Caco-2 (cell line): Measurements from ENCODE around the gene EIF4G2. TPM values are rescaled to one million over a fixed set of nuclear protein-coding genes. Genes with fewer than 3 reads are reported as not detected.
"Not testable (repeated sequence)": the region's sequence is repeated elsewhere in the genome, so short reads cannot be mapped to it uniquely, and the experiment has no call there.

Source experiments
- BruUV-seq: library from RNA; stranded (reverse); fragments of 400-500 nt; replicated peaks from 2 replicates; lab custom pipeline; 2021; lab: Mats Ljungman, UMichigan
- CTCF ChIA-PET: fragments of 300-600 bp; sonication (Branson Sonifier 250); formaldehyde crosslinking; loops from one replicate; lab custom pipeline; 2022; ENCODE audit warnings: antibody characterized with exemption; lab: Charles Lee
- POLR2A ChIA-PET: fragments of 300-600 bp; sonication (Branson Sonifier 250); formaldehyde crosslinking; loops from one replicate; lab custom pipeline; 2022; ENCODE audit warnings: antibody characterized with exemption; lab: Charles Lee
- DNase-seq, 2 experiments: peaks; one replicate each; pipeline versions ENCODE4 v3.0.0 to v3.0.0-alpha.2; 2020 to 2022
- H3K27me3 ChIP-seq: replicated peaks from 2 replicates; pipeline ENCODE4 v1.6.0; 2011; ENCODE audit warnings: low read length; ENCODE audit not compliant: control insufficient read depth, insufficient read depth
- H3K36me3 ChIP-seq: 2 replicates; pipeline ENCODE4 v1.5.1; 2011; ENCODE audit warnings: low read length; ENCODE audit not compliant: control insufficient read depth, insufficient read depth
- H3K4me1 ChIP-seq: fragments of 250-450 bp; sonication (Bioruptor Pico); 2 replicates; pipeline ENCODE4 v1.5.1; 2020; ENCODE audit warnings: mild to moderate bottlenecking
- H3K4me3 ChIP-seq: 2 replicates; pipeline ENCODE4 v1.5.1; 2011; ENCODE audit warnings: low read depth, mild to moderate bottlenecking, control low read depth, low read length
- H3K9me3 ChIP-seq: fragments of 250-450 bp; sonication (Bioruptor Pico); 2 replicates; pipeline ENCODE4 v1.5.1; 2020; ENCODE audit warnings: mild to moderate bottlenecking, moderate library complexity
- H3K27ac Mint-ChIP-seq: one replicate; pipeline ENCODE4 v1.8.0; 2022; ENCODE audit warnings: mixed read lengths; ENCODE audit not compliant: unreplicated experiment
- H3K27me3 Mint-ChIP-seq: one replicate; pipeline ENCODE4 v1.8.0; 2022; ENCODE audit warnings: mixed read lengths; ENCODE audit not compliant: insufficient read depth, unreplicated experiment
- H3K36me3 Mint-ChIP-seq: one replicate; pipeline ENCODE4 v1.8.0; 2022; ENCODE audit warnings: mild to moderate bottlenecking, mixed read lengths; ENCODE audit not compliant: insufficient read depth, unreplicated experiment
- H3K4me1 Mint-ChIP-seq: one replicate; pipeline ENCODE4 v1.8.0; 2022; ENCODE audit warnings: low read depth, mixed read lengths; ENCODE audit not compliant: unreplicated experiment
- H3K4me3 Mint-ChIP-seq: one replicate; pipeline ENCODE4 v1.8.0; 2022; ENCODE audit warnings: mild to moderate bottlenecking, moderate library complexity, mixed read lengths; ENCODE audit not compliant: unreplicated experiment
- H3K9me3 Mint-ChIP-seq: one replicate; pipeline ENCODE4 v1.8.0; 2022; ENCODE audit warnings: mixed read lengths; ENCODE audit not compliant: unreplicated experiment
- CTCF ChIP-seq, 2 experiments: fragments of 200-600 bp in 1 of 2; IDR thresholded peaks; 1 replicate in 1 of 2; 2 replicates in 1 of 2; pipeline versions ENCODE4 v1.5.1 to v1.8.0; 2011 to 2022; ENCODE audit warnings: antibody characterized with exemption in 1 of 2, control low read depth in 1 of 2, inconsistent platforms in 1 of 2, low read depth in 1 of 2, low read length in 1 of 2, mild to moderate bottlenecking in 1 of 2, moderate library complexity in 1 of 2; ENCODE audit not compliant: insufficient read depth in 1 of 2, severe bottlenecking in 1 of 2, unreplicated experiment in 1 of 2
- intact Hi-C: fragments of 100-400 bp; cut with micrococcal nuclease; formaldehyde crosslinking; loops from one replicate; pipeline ENCODE4 v1.10.0; 2022; ENCODE audit not compliant: unreplicated experiment
- total RNA-seq: library from RNA; stranded (reverse); gene quantifications from 2 replicates; pipeline ENCODE4 v1.2.3, GENCODE V29; 2022

EIF4G2 gene
- total RNA-seq, 1 experiment from 2014 or later, result 1,287 TPM

DNA sequence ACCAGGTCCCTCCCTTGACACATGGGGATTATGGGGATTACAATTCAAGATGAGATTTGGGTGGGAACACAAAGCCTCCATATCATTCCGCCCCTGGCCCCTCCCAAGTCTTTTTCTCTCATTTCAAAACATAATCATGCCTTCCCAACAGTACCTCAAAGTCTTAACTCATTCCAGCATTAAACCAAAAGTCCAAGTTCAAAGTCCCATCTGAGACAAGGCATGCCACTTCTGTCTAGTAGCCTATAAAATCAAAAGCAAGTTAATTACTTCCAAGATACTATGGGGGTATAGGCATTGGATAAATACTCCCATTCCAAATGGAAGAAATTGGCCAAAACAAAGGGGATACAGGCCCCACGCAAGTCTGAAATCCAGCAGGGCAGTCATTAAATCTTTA, 19.7 kb upstream of the EIF4G2 start:
- Mint-ChIP-seq H3K27ac (no peak overlapping the region), H3K4me3 (no peak overlapping the region), H3K9me3 (no peaks in the 10 kb centered on the region), H3K27me3 (no peaks in the 10 kb centered on the region), H3K4me1 (peaks cover 6% of the 10 kb centered on the region), H3K36me3 (no peaks in the 10 kb centered on the region)
- H3K4me3 ChIP-seq, result no peak overlapping the region
- intact Hi-C loops, result no loop called here
- ChIA-PET CTCF (no interaction called here), POLR2A (interaction anchor here (1.5 kb wide), 1 partner anchor 19 kb away, joined by 8 read pairs; the partner anchor contains the start of gene EIF4G2)
- no peaks in the 10 kb centered on the region for H3K36me3 ChIP-seq
- no peak for TF ChIP-seq CTCF (IDR thresholded peaks at IDR 0.05; ENCODE audit: insufficient read depth in 1 of 2, low read depth in 1 of 2, low read length in 1 of 2, severe bottlenecking in 1 of 2, unreplicated experiment in 1 of 2)
- H3K27me3 ChIP-seq, result no peaks in the 10 kb centered on the region
- peaks cover 13% of the 10 kb centered on the region for H3K9me3 ChIP-seq
- no TSS peak for BruUV-seq
- DNase-seq, result no peak
- H3K4me1 ChIP-seq, result no peaks in the 10 kb centered on the region

DNA sequence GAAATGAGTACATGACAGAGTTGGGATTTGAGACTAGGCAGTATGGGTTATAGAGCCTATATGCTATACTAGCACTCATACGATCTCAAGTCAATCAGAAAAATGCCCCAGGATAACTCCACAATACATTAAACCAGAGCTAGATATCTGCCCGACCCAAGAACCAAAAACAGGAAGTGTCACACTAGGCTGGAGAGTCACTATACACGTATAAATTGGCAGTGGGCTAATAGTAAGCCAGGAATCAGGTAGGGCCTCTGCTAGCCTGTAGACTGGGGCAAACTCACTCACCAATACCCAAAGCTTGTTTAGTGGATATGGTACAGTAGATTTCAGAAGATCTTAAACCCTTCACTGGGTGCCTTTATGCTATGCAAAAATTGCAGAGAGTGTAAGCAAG, 16.2 kb upstream of the EIF4G2 start:
- peaks cover 9% of the 10 kb centered on the region for H3K9me3 ChIP-seq
- no peak overlapping the region for H3K4me3 Mint-ChIP-seq
- no peaks in the 10 kb centered on the region for H3K36me3 Mint-ChIP-seq
- intact Hi-C loops, result no loop called here
- H3K36me3 ChIP-seq, result no peaks in the 10 kb centered on the region
- BruUV-seq, result no TSS peak
- no peaks in the 10 kb centered on the region for H3K4me1 ChIP-seq
- H3K27me3 ChIP-seq, result no peaks in the 10 kb centered on the region
- H3K27me3 Mint-ChIP-seq, result no peaks in the 10 kb centered on the region
- H3K4me3 ChIP-seq, result no peak overlapping the region
- no peaks in the 10 kb centered on the region for H3K9me3 Mint-ChIP-seq
- TF ChIP-seq CTCF (IDR thresholded peaks at IDR 0.05; ENCODE audit: insufficient read depth in 1 of 2, low read depth in 1 of 2, low read length in 1 of 2, severe bottlenecking in 1 of 2, unreplicated experiment in 1 of 2), result no peak
- H3K27ac Mint-ChIP-seq, result no peak overlapping the region
- CTCF ChIA-PET, result no interaction called here
- H3K4me1 Mint-ChIP-seq, result peaks cover 12% of the 10 kb centered on the region
- DNase-seq, result no peak
- POLR2A ChIA-PET, result no interaction called here

DNA sequence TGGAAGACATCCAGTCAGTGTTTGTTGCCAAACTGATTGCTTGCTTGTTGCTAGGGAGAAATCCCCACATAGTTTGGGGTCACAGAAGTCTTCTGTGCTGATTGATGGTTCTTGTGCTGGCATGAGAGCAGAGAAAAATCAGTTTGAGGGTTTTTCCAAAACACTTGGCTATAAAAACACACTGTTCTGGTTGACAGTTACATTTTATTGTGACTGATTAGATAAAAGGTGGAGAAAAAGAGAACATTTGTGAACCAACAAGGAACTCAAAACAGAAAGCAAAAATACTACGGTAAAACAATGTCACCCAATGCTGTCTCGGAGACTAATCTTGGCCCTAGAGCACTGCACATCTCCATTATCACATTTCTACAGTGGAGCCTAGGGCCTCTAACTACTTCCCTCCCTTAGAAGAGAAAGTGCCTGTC, 14.4 kb upstream of the EIF4G2 start:
- H3K4me3 Mint-ChIP-seq, result no peak overlapping the region
- no peaks in the 10 kb centered on the region for H3K27me3 Mint-ChIP-seq
- ChIA-PET CTCF (no interaction called here), POLR2A (no interaction called here)
- Histone ChIP-seq H3K36me3 (no peaks in the 10 kb centered on the region), H3K4me3 (no peak overlapping the region), H3K27me3 (no peaks in the 10 kb centered on the region), H3K9me3 (no peaks in the 10 kb centered on the region), H3K4me1 (no peaks in the 10 kb centered on the region)
- H3K36me3 Mint-ChIP-seq, result no peaks in the 10 kb centered on the region
- no peak overlapping the region for H3K27ac Mint-ChIP-seq
- no TSS peak for BruUV-seq
- intact Hi-C loops, result no loop called here
- no peak for TF ChIP-seq CTCF (IDR thresholded peaks at IDR 0.05; ENCODE audit: insufficient read depth in 1 of 2, low read depth in 1 of 2, low read length in 1 of 2, severe bottlenecking in 1 of 2, unreplicated experiment in 1 of 2)
- no peaks in the 10 kb centered on the region for H3K9me3 Mint-ChIP-seq
- peaks cover 12% of the 10 kb centered on the region for H3K4me1 Mint-ChIP-seq
- DNase-seq, result no peak

- DNase-seq, H3K4me1 ChIP-seq, H3K4me3 ChIP-seq, H3K36me3 ChIP-seq, H3K36me3 Mint-ChIP-seq, POLR2A ChIA-PET, H3K27ac Mint-ChIP-seq, CTCF ChIA-PET, H3K27me3 Mint-ChIP-seq, intact Hi-C loops, H3K4me3 Mint-ChIP-seq, H3K27me3 ChIP-seq, H3K9me3 ChIP-seq, H3K9me3 Mint-ChIP-seq, BruUV-seq: not testable (repeated sequence)
- peaks cover 12% of the 10 kb centered on the region for H3K4me1 Mint-ChIP-seq
Measured at GRCh38 chr11:10822491-10822890, 13.8 kb upstream of the EIF4G2 start.
